ENCODE results near the gene LIF.

The LIF gene

GRCh38 chr22:30283342-30283741 is 36.8 kb upstream of the LIF start:
- no peak for DNase-seq

- no peak for DNase-seq
These were observed 36.1 kb upstream of the LIF start for GRCh38 chr22:30282616-30283046.

- DNase-seq: no peak
These were observed 33.9 kb upstream of the LIF start for GRCh38 chr22:30280505-30280904.

GRCh38 chr22:30279932-30280331 is 33.4 kb upstream of the LIF start:
- DNase-seq: no peak

GRCh38 chr22:30279046-30279788 is 32.7 kb upstream of the LIF start:
- DNase-seq: no peak

- DNase-seq: no peak
These were observed 31.2 kb upstream of the LIF start for GRCh38 chr22:30277547-30278344.

- no peak for DNase-seq
These were observed 29.5 kb upstream of the LIF start for GRCh38 chr22:30276039-30276438.

- DNase-seq: peak; percentile 57
These were observed 29.1 kb upstream of the LIF start for GRCh38 chr22:30275625-30276024.

GRCh38 chr22:30274437-30274812 is 27.9 kb upstream of the LIF start:
- no peak for DNase-seq

GRCh38 chr22:30273711-30274436 is 27.3 kb upstream of the LIF start:
- DNase-seq: no peak

- DNase-seq: no peak
These were observed 26.4 kb upstream of the LIF start for GRCh38 chr22:30272781-30273601.

GRCh38 chr22:30270832-30271231 is 24.3 kb upstream of the LIF start:
- no peak for DNase-seq

GRCh38 chr22:30268331-30268730 is 21.8 kb upstream of the LIF start:
- DNase-seq: no peak

GRCh38 chr22:30267382-30268302 is 21.1 kb upstream of the LIF start:
- DNase-seq: no peak

GRCh38 chr22:30266445-30267381 is 20.2 kb upstream of the LIF start, which contains the start of gene OSM:
TSS of gene OSM (minus strand) at chr22:30266851. CDS start at chr22:30266799, 52 bp downstream.
- no peak for DNase-seq

- no peak for DNase-seq
These were observed 19.4 kb upstream of the LIF start for GRCh38 chr22:30265823-30266444.

GRCh38 chr22:30265131-30265720 is 18.7 kb upstream of the LIF start:
- DNase-seq: no peak

- no peak for DNase-seq
These were observed 17.3 kb upstream of the LIF start for GRCh38 chr22:30263883-30264282.

Measured in DMS153 (cell line).